ENCODE data around the gene AKR1A1. TPM values are rescaled to one million over a fixed set of nuclear protein-coding genes. Genes with fewer than 3 reads are reported as not detected.

Gene AKR1A1
- total and polyA plus RNA-seq, 2 donors (not counting 3 experiments of a cell fraction or from before 2014, with no cell fraction given), result 172 to 227 TPM

DNA sequence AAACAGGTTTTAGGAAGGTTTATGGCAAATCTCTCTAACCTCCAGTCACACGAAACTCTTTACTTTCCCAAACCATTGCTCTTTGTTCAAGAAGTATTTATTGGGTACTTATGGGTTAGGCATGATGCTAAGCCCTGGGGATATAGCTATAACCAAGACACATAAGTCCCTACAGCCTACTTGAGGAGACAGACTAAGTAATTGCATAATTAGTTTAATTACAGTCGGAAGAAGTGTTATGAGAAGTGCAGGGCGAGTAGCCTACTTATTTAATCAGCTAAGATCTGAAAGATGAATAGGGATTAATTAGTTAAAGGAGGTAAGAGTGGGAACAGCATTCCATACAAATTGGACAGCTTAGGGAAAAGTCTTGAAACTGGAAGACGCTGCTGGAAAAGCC is 20.0 kb downstream of the AKR1A1 start:
- Histone ChIP-seq H3K27ac (ENCODE audit: insufficient read depth, low read depth, low read length) (no peak overlapping the region), H3K27me3 (ENCODE audit: control insufficient read depth in 2 of 2, insufficient read depth in 2 of 2, low read length in 2 of 2) (no peaks in the 10 kb centered on the region), H2AFZ (ENCODE audit: low read depth, low read length) (no peak overlapping the region), H3K36me3 (ENCODE audit: control insufficient read depth in 2 of 2, extremely low read depth in 1 of 2, insufficient read depth in 2 of 2, low read length in 2 of 2) (peaks cover 7 to 14% of the 10 kb centered on the region in 2 experiments), H3K9me1 (replicated peaks; ENCODE audit: control insufficient read depth, extremely low read depth, insufficient read depth, low read length) (no peaks in the 10 kb centered on the region), H3K4me1 (ENCODE audit: control insufficient read depth, extremely low read depth, insufficient read depth, low read length) (no peaks in the 10 kb centered on the region), H3K79me2 (ENCODE audit: control insufficient read depth, insufficient read depth, low read length) (no peaks in the 10 kb centered on the region), H4K20me1 (replicated peaks; ENCODE audit: control insufficient read depth, extremely low read depth, insufficient read depth, low read length) (no peaks in the 10 kb centered on the region), H3K9me3 (replicated peaks; ENCODE audit: control insufficient read depth, insufficient read depth, low read length) (no peaks in the 10 kb centered on the region), H3K4me3 (replicated peaks in 1 of 3; ENCODE audit: insufficient read depth in 1 of 3, low read depth in 1 of 3, low read length in 3 of 3) (no peak overlapping the region), H3K9ac (replicated peaks; ENCODE audit: extremely low read depth, insufficient read depth, low read length) (no peak overlapping the region), H3K4me2 (ENCODE audit: insufficient read depth, low read length) (no peak overlapping the region)
- TF ChIP-seq, protein P1, sequence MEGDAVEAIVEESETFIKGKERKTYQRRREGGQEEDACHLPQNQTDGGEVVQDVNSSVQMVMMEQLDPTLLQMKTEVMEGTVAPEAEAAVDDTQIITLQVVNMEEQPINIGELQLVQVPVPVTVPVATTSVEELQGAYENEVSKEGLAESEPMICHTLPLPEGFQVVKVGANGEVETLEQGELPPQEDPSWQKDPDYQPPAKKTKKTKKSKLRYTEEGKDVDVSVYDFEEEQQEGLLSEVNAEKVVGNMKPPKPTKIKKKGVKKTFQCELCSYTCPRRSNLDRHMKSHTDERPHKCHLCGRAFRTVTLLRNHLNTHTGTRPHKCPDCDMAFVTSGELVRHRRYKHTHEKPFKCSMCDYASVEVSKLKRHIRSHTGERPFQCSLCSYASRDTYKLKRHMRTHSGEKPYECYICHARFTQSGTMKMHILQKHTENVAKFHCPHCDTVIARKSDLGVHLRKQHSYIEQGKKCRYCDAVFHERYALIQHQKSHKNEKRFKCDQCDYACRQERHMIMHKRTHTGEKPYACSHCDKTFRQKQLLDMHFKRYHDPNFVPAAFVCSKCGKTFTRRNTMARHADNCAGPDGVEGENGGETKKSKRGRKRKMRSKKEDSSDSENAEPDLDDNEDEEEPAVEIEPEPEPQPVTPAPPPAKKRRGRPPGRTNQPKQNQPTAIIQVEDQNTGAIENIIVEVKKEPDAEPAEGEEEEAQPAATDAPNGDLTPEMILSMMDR (IDR thresholded peaks at IDR 0.05; ENCODE audit: extremely low read depth in 1 of 2, insufficient read depth in 1 of 2, low read depth in 1 of 2, low read length in 2 of 2), result no peak
- TF ChIP-seq FOS (IDR thresholded peaks at IDR 0.05; ENCODE audit: borderline replicate concordance, insufficient read depth, low read length), result no peak
- no peak for TF ChIP-seq MYC (IDR thresholded peaks at IDR 0.05; ENCODE audit: low read depth, low read length)
- TF ChIP-seq EZH2 (IDR thresholded peaks at IDR 0.05; ENCODE audit: borderline replicate concordance, low read depth, low read length, severe bottlenecking), result no peak
- no peak for TF ChIP-seq POLR2A (IDR thresholded peaks at IDR 0.05; ENCODE audit: low read depth, low read length)
- TF ChIP-seq MAX (IDR thresholded peaks at IDR 0.05; ENCODE audit: insufficient read depth, insufficient read length), result no peak
- no peak for TF ChIP-seq POLR2AphosphoS5 (IDR thresholded peaks at IDR 0.05; ENCODE audit: insufficient read depth, low read depth, low read length)
- no peak for TF ChIP-seq GATA2 (IDR thresholded peaks at IDR 0.05; ENCODE audit: insufficient read depth, insufficient read length, low read depth, low read length)
- no peak for TF ChIP-seq JUN (IDR thresholded peaks at IDR 0.05; ENCODE audit: borderline replicate concordance, insufficient read depth, insufficient read length, low read depth)
- intact Hi-C loops (cut with micrococcal nuclease), result loop anchor here (1.0 to 2.0 kb wide), 4 partner anchors 50 to 556 kb away; partner anchors contain the start of gene PRDX1
- FAIRE-seq (no peak), DNase-seq (ENCODE audit: low read depth, low spot score) (no peak)
- POLR2A ChIA-PET, result interaction anchor here (6.6 kb wide), 1 partner anchor 49 kb away, joined by 49 read pairs; the partner anchor contains the start of gene PRDX1
- CTCF ChIA-PET, result interaction anchor here (0.8 to 9.0 kb wide), 16 partner anchors 8 to 556 kb away, joined by 3 to 148 read pairs (median 14); partner anchors contain the start of genes AKR1A1, CCDC163, MMACHC and NASP
- no TSS peak for BruUV-seq (replicated peaks)
- dilution Hi-C loops (cut with MboI; ENCODE audit: extremely low pct_ligation_motif_present, low sequenced_read_pairs), result no loop called here

All from endothelial cell of umbilical vein (primary cell).